Activated T-cell treated with anti-CD3 and anti-CD28 coated beads for 4 hours (primary cell): Measurements from ENCODE around the gene TSHZ3.

Source experiments
- DNase-seq: peaks from one replicate; pipeline ENCODE4 v3.0.0-alpha.2; 2020

TSHZ3 gene

GRCh38 chr19:31260171-31260933 is 88.9 kb downstream of the TSHZ3 start:
- no peak for DNase-seq

GRCh38 chr19:31258211-31259052 is 90.8 kb downstream of the TSHZ3 start:
- no peak for DNase-seq

GRCh38 chr19:31257426-31258130 is 91.7 kb downstream of the TSHZ3 start:
- no peak for DNase-seq

- no peak for DNase-seq
Measured at GRCh38 chr19:31257025-31257424, 92.2 kb downstream of the TSHZ3 start.

- no peak for DNase-seq
Measured at GRCh38 chr19:31256593-31256960, 92.7 kb downstream of the TSHZ3 start.

GRCh38 chr19:31255831-31256592 is 93.2 kb downstream of the TSHZ3 start:
- no peak for DNase-seq

- no peak for DNase-seq
Measured at GRCh38 chr19:31255174-31255799, 93.9 kb downstream of the TSHZ3 start.

- DNase-seq = no peak
Measured at GRCh38 chr19:31254611-31255010, 94.6 kb downstream of the TSHZ3 start.

GRCh38 chr19:31254180-31254551 is 95.1 kb downstream of the TSHZ3 start:
- DNase-seq = no peak

- DNase-seq = no peak
Measured at GRCh38 chr19:31253526-31254179, 95.6 kb downstream of the TSHZ3 start.

GRCh38 chr19:31252441-31252840 is 96.8 kb downstream of the TSHZ3 start:
- DNase-seq = no peak

GRCh38 chr19:31249217-31249616 is 100.0 kb downstream of the TSHZ3 start:
- DNase-seq = no peak

GRCh38 chr19:31235806-31236205 is 113.4 kb downstream of the TSHZ3 start:
- DNase-seq = no peak

GRCh38 chr19:31233295-31233800 is 115.9 kb downstream of the TSHZ3 start:
- DNase-seq = no peak

- no peak for DNase-seq
Measured at GRCh38 chr19:31232871-31233270, 116.4 kb downstream of the TSHZ3 start.

GRCh38 chr19:31232180-31232579 is 117.1 kb downstream of the TSHZ3 start:
- no peak for DNase-seq

- DNase-seq = no peak
Measured at GRCh38 chr19:31231237-31231636, 118.0 kb downstream of the TSHZ3 start.

- no peak for DNase-seq
Measured at GRCh38 chr19:31226151-31226935, 122.9 kb downstream of the TSHZ3 start.
